ENCODE measurements around the gene OR2T6.

DNA sequence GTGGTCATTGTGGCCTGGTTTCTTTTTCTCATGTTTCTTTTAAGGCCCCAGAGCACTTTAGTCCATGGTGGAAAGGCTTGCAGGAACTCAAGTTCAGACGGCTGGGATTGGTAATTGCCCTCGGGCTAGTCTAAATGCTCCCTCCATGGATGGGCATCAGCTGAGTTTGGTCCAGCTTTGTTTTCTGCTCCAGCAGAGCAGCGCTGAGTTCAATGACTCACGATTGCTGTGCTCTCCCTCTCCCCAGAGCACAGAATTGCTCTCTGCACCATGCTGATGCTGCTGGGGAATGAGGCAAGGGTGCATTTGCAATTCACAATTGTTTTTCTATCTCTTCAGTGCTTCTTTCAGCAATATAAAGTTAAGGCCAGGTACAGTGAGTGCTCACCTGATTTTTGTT lies 1.8 kb upstream of the OR2T6 start:
- TF ChIP-seq, protein P1, sequence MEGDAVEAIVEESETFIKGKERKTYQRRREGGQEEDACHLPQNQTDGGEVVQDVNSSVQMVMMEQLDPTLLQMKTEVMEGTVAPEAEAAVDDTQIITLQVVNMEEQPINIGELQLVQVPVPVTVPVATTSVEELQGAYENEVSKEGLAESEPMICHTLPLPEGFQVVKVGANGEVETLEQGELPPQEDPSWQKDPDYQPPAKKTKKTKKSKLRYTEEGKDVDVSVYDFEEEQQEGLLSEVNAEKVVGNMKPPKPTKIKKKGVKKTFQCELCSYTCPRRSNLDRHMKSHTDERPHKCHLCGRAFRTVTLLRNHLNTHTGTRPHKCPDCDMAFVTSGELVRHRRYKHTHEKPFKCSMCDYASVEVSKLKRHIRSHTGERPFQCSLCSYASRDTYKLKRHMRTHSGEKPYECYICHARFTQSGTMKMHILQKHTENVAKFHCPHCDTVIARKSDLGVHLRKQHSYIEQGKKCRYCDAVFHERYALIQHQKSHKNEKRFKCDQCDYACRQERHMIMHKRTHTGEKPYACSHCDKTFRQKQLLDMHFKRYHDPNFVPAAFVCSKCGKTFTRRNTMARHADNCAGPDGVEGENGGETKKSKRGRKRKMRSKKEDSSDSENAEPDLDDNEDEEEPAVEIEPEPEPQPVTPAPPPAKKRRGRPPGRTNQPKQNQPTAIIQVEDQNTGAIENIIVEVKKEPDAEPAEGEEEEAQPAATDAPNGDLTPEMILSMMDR (conservative IDR thresholded peaks at IDR 0.05; ENCODE audit: low read depth, low read length) = no peak
- TF ChIP-seq EZH2 (IDR thresholded peaks at IDR 0.05; ENCODE audit: low read length, unreplicated experiment) (no peak), EZH2phosphoT487 (IDR thresholded peaks at IDR 0.05; ENCODE audit: borderline replicate concordance, low read length) (no peak)

Data from PC-3 (cell line).